CD14-positive monocyte (primary cell): Measurements from ENCODE around the gene MED10. TPM values are rescaled to one million over a fixed set of nuclear protein-coding genes. Genes with fewer than 3 reads are reported as not detected.
A peak's percentile ranks its signal among the peaks of the same experiment; 100 is the strongest.

Experiments
- DNase-seq, 3 donors: peaks; one replicate each; pipeline ENCODE4 v3.0.0-alpha.2; 2011 to 2022
- H2AFZ ChIP-seq: 2 replicates; pipeline ENCODE4 v1.6.0; 2012; ENCODE audit warnings: mild to moderate bottlenecking, low read depth, low read length, inconsistent platforms; ENCODE audit not compliant: insufficient read depth, poor library complexity, severe bottlenecking
- H3K27ac ChIP-seq, 2 donors: 1 replicate in 1 of 2; 2 replicates in 1 of 2; pipeline ENCODE4 v1.5.1; 2012 to 2013; ENCODE audit warnings: low read length in 2 of 2, control low read depth in 1 of 2, inconsistent platforms in 1 of 2, low read depth in 1 of 2, mild to moderate bottlenecking in 1 of 2
- H3K27me3 ChIP-seq, 2 donors: one replicate each; pipeline versions ENCODE4 v1.6.0 to v1.6.1; 2011 to 2013; ENCODE audit warnings: low read length in 2 of 2; ENCODE audit not compliant: control insufficient read depth in 2 of 2, insufficient read depth in 2 of 2
- H3K36me3 ChIP-seq, 2 donors: replicated peaks in 1 of 2; 1 replicate in 1 of 2; 2 replicates in 1 of 2; pipeline versions ENCODE4 v1.5.1 to v1.6.1; 2012 to 2013; ENCODE audit warnings: low read length in 2 of 2, control low read depth in 1 of 2, inconsistent platforms in 1 of 2, mild to moderate bottlenecking in 1 of 2; ENCODE audit not compliant: insufficient read depth in 2 of 2, control insufficient read depth in 1 of 2
- H3K4me1 ChIP-seq, 2 donors: 1 replicate in 1 of 2; 2 replicates in 1 of 2; pipeline versions ENCODE4 v1.5.1 to v1.6.1; 2012 to 2013; ENCODE audit warnings: low read length in 2 of 2, control low read depth in 1 of 2, inconsistent platforms in 1 of 2, mild to moderate bottlenecking in 1 of 2, moderate library complexity in 1 of 2; ENCODE audit not compliant: insufficient read depth in 2 of 2, control insufficient read depth in 1 of 2
- H3K4me2 ChIP-seq: replicated peaks from 2 replicates; pipeline ENCODE3; 2012; ENCODE audit warnings: low read length, moderate library complexity, mild to moderate bottlenecking; ENCODE audit not compliant: poor library complexity, severe bottlenecking; ENCODE audit errors: extremely low read depth
- H3K4me3 ChIP-seq, 3 experiments: fragments of 200-600 bp in 1 of 3; sonication (generic) in 1 of 3; replicated peaks in 1 of 3; 1 replicate in 2 of 3; 2 replicates in 1 of 3; pipeline ENCODE4 v1.5.1; 2011 to 2013; ENCODE audit warnings: low read length in 3 of 3, mild to moderate bottlenecking in 3 of 3, control low read depth in 2 of 3, low read depth in 2 of 3, inconsistent platforms in 1 of 3, moderate library complexity in 1 of 3
- H3K79me2 ChIP-seq: 2 replicates; pipeline ENCODE4 v1.6.0; 2012; ENCODE audit warnings: mild to moderate bottlenecking, control low read depth, inconsistent platforms, low read length, moderate library complexity; ENCODE audit not compliant: insufficient read depth
- H3K9ac ChIP-seq: 2 replicates; pipeline ENCODE4 v1.6.0; 2017; ENCODE audit warnings: low read length, mild to moderate bottlenecking; ENCODE audit not compliant: insufficient read depth, poor library complexity, severe bottlenecking
- H3K9me3 ChIP-seq, 2 donors: replicated peaks in 1 of 2; 1 replicate in 1 of 2; 2 replicates in 1 of 2; pipeline versions ENCODE4 v1.5.1 to v1.6.1; 2012 to 2013; ENCODE audit warnings: low read length in 2 of 2, control low read depth in 1 of 2; ENCODE audit not compliant: control insufficient read depth in 1 of 2, insufficient read depth in 1 of 2
- H4K20me1 ChIP-seq: 2 replicates; pipeline ENCODE4 v1.6.0; 2012; ENCODE audit warnings: mild to moderate bottlenecking, low read length, control low read depth, moderate library complexity; ENCODE audit not compliant: insufficient read depth
- H3K27ac Mint-ChIP-seq, 7 donors: one replicate each; pipeline ENCODE4 v1.8.0; 2020; ENCODE audit warnings: mild to moderate bottlenecking in 7 of 7, mixed read lengths in 7 of 7, moderate library complexity in 6 of 7, inconsistent platforms in 2 of 7
- H3K27me3 Mint-ChIP-seq, 3 donors: one replicate each; pipeline ENCODE4 v1.8.0; 2021 to 2022; ENCODE audit warnings: low read depth in 3 of 3, mild to moderate bottlenecking in 3 of 3, mixed read lengths in 3 of 3, moderate library complexity in 3 of 3, inconsistent platforms in 1 of 3
- H3K36me3 Mint-ChIP-seq, 2 donors: one replicate each; pipeline ENCODE4 v1.8.0; 2020; ENCODE audit warnings: mixed read lengths in 2 of 2, inconsistent platforms in 1 of 2, mild to moderate bottlenecking in 1 of 2
- H3K4me1 Mint-ChIP-seq: one replicate; pipeline ENCODE4 v1.8.0; 2020; ENCODE audit warnings: mild to moderate bottlenecking, mixed read lengths
- H3K4me3 Mint-ChIP-seq, 2 donors: one replicate each; pipeline ENCODE4 v1.8.0; 2020; ENCODE audit warnings: mild to moderate bottlenecking in 2 of 2, mixed read lengths in 2 of 2, moderate library complexity in 1 of 2
- H3K9me3 Mint-ChIP-seq, 7 donors: one replicate each; pipeline ENCODE4 v1.8.0; 2020 to 2022; ENCODE audit warnings: mixed read lengths in 7 of 7, mild to moderate bottlenecking in 6 of 7, moderate library complexity in 6 of 7, inconsistent platforms in 2 of 7
- CTCF ChIP-seq: fragments of 200-600 bp; IDR thresholded peaks from one replicate; pipeline ENCODE4 v1.8.0; 2022; ENCODE audit warnings: antibody characterized with exemption, mild to moderate bottlenecking
- WGBS: methylation state at CpG from one replicate; pipeline ENCODE4 v1.1.5; 2013; ENCODE audit warnings: missing lambda C conversion rate; ENCODE audit not compliant: insufficient coverage; 5-methylcytosine and 5-hydroxymethylcytosine counted together
- intact Hi-C, 2 donors: fragments of 100-400 bp; cut with micrococcal nuclease; formaldehyde crosslinking; loops; one replicate each; pipeline versions ENCODE4 v1.15.0 to v1.15.1; 2023
- polyA plus RNA-seq, 3 donors: library from polyadenylated mRNA; depleted of rRNA in 1 of 3; unstranded in 2 of 3; stranded (reverse) in 1 of 3; fragments of 300-500 nt in 2 of 3; fragments of >200 nt in 1 of 3; fragmentation: Illumina TruSeq in 2 of 3; gene quantifications; 1 replicate in 2 of 3; 2 replicates in 1 of 3; pipeline ENCODE4 v1.2.3, GENCODE V29; 2012 to 2021

MED10 gene
- polyA plus RNA-seq, 3 donors = 27.6 to 47.8 (median 47.3) TPM

- no peaks in the 10 kb centered on the region for H3K4me1 Mint-ChIP-seq
- Histone ChIP-seq H3K9ac (no peak overlapping the region), H3K27me3 (no peaks in the 10 kb centered on the region), H3K27ac (no peak overlapping the region), H3K4me3 (no peak overlapping the region), H3K4me2 (no peak overlapping the region), H3K79me2 (no peaks in the 10 kb centered on the region), H2AFZ (no peak overlapping the region), H3K4me1 (no peaks in the 10 kb centered on the region), H3K36me3 (no peaks in the 10 kb centered on the region), H3K9me3 (no peaks in the 10 kb centered on the region), H4K20me1 (no peaks in the 10 kb centered on the region)
- H3K36me3 Mint-ChIP-seq = no peaks in the 10 kb centered on the region
- WGBS = 100% methylated on average over 1 of the region's 2 CpGs
- TF ChIP-seq CTCF = no peak
- DNase-seq = no peak
- H3K27me3 Mint-ChIP-seq = peaks cover 5 to 10% (median 6%) of the 10 kb centered on the region in 3 donors
- no peak overlapping the region for H3K27ac Mint-ChIP-seq
- intact Hi-C loops = no loop called here
- no peak overlapping the region for H3K4me3 Mint-ChIP-seq
- H3K9me3 Mint-ChIP-seq = peaks cover 0 to 3% (median 0%) of the 10 kb centered on the region in 7 donors
Observed at GRCh38 chr5:6401410-6401809, 23.1 kb upstream of the MED10 start.

GRCh38 chr5:6399980-6400910, 21.9 kb upstream of the MED10 start:
- H3K4me2 ChIP-seq = no peak overlapping the region
- H3K27ac ChIP-seq = no peak overlapping the region
- H4K20me1 ChIP-seq = no peaks in the 10 kb centered on the region
- H3K4me1 Mint-ChIP-seq = no peaks in the 10 kb centered on the region
- no peaks in the 10 kb centered on the region for H3K79me2 ChIP-seq
- no peak overlapping the region for H2AFZ ChIP-seq
- intact Hi-C loops = no loop called here
- no peak for TF ChIP-seq CTCF
- H3K36me3 ChIP-seq = no peaks in the 10 kb centered on the region
- H3K4me3 Mint-ChIP-seq = no peak overlapping the region
- H3K36me3 Mint-ChIP-seq = no peaks in the 10 kb centered on the region
- no peak overlapping the region for H3K9ac ChIP-seq
- H3K27ac Mint-ChIP-seq = peak overlapping the region in 1 of 7 donors; percentile 25
- peaks cover 0 to 3% (median 0%) of the 10 kb centered on the region in 7 donors for H3K9me3 Mint-ChIP-seq
- no peaks in the 10 kb centered on the region for H3K9me3 ChIP-seq
- no peaks in the 10 kb centered on the region for H3K27me3 ChIP-seq
- no peak overlapping the region for H3K4me3 ChIP-seq
- H3K4me1 ChIP-seq = no peaks in the 10 kb centered on the region
- H3K27me3 Mint-ChIP-seq = peaks cover 5 to 10% (median 6%) of the 10 kb centered on the region in 3 donors
- no peak for DNase-seq
- WGBS = 88% methylated on average over 12 of the region's 13 CpGs
